DMS53 treated with DMSO at 0.1 percent for 48 hours (cell line): ENCODE results near the gene GRM4.

Source experiments
- DNase-seq: peaks from one replicate; lab custom pipeline; 2025; ENCODE audit not compliant: unreplicated experiment; lab: John Stamatoyannopoulos, UW

The GRM4 gene

GRCh38 chr6:33999567-33999966 is 146.3 kb downstream of the GRM4 start:
- no peak for DNase-seq

- DNase-seq = no peak
Measured at GRCh38 chr6:33998660-33999059, 147.2 kb downstream of the GRM4 start.

GRCh38 chr6:33997265-33997664 is 148.6 kb downstream of the GRM4 start:
- no peak for DNase-seq

- no peak for DNase-seq
Measured at GRCh38 chr6:33996120-33996475, 149.8 kb downstream of the GRM4 start.

GRCh38 chr6:33995309-33996119 is 150.4 kb downstream of the GRM4 start:
- no peak for DNase-seq

- no peak for DNase-seq
Measured at GRCh38 chr6:33994472-33995308, 151.2 kb downstream of the GRM4 start.

GRCh38 chr6:33993653-33994471 is 152.0 kb downstream of the GRM4 start:
- no peak for DNase-seq

- DNase-seq = no peak
Measured at GRCh38 chr6:33993091-33993490, 152.8 kb downstream of the GRM4 start.

- DNase-seq = no peak
Measured at GRCh38 chr6:33992191-33992590, 153.7 kb downstream of the GRM4 start.

GRCh38 chr6:33991610-33992009 is 154.3 kb downstream of the GRM4 start:
- no peak for DNase-seq

- DNase-seq = no peak
Measured at GRCh38 chr6:33990061-33990541, 155.8 kb downstream of the GRM4 start.

- no peak for DNase-seq
Measured at GRCh38 chr6:33989016-33989854, 156.7 kb downstream of the GRM4 start.

GRCh38 chr6:33988121-33989015 is 157.5 kb downstream of the GRM4 start:
- peak; percentile 89 for DNase-seq

GRCh38 chr6:33987531-33988021 is 158.3 kb downstream of the GRM4 start:
- peak; percentile 91 for DNase-seq

- no peak for DNase-seq
Measured at GRCh38 chr6:33985947-33986346, 159.9 kb downstream of the GRM4 start.

GRCh38 chr6:33985313-33985751 is 160.6 kb downstream of the GRM4 start:
- DNase-seq = no peak

- DNase-seq = no peak
Measured at GRCh38 chr6:33984466-33985312, 161.2 kb downstream of the GRM4 start.
